Iris pigment epithelial cell (primary cell): ENCODE data around the gene MTMR1.
A peak's percentile ranks its signal among the peaks of the same experiment; 100 is the strongest.

ENCODE experiments used
- DNase-seq: peaks from one replicate; pipeline ENCODE4 v3.0.0-alpha.2; 2011; ENCODE audit warnings: low read depth

Gene MTMR1

GRCh38 chrX:150692831-150693724 is at the start of gene MTMR1:
Gene MTMR1 (plus strand): TSS chrX:150693396. CDS start chrX:150693531, 135 bp downstream.
- no peak for DNase-seq

- no peak for DNase-seq
Measured at GRCh38 chrX:150643958-150644357, 49.2 kb upstream of the MTMR1 start.

- DNase-seq, result no peak
Measured at GRCh38 chrX:150644422-150644821, 48.8 kb upstream of the MTMR1 start.

GRCh38 chrX:150647331-150647730 is 45.9 kb upstream of the MTMR1 start:
- no peak for DNase-seq

GRCh38 chrX:150648296-150648940 is 44.8 kb upstream of the MTMR1 start:
- no peak for DNase-seq

- DNase-seq, result peak; percentile 76
Measured at GRCh38 chrX:150649096-150649870, 43.9 kb upstream of the MTMR1 start.

- DNase-seq, result no peak
Measured at GRCh38 chrX:150651906-150652305, 41.3 kb upstream of the MTMR1 start.

- no peak for DNase-seq
Measured at GRCh38 chrX:150655788-150656187, 37.4 kb upstream of the MTMR1 start.

GRCh38 chrX:150663073-150663472 is 30.1 kb upstream of the MTMR1 start:
- DNase-seq, result no peak

- no peak for DNase-seq
Measured at GRCh38 chrX:150664290-150664689, 28.9 kb upstream of the MTMR1 start.

GRCh38 chrX:150676221-150676620 is 17.0 kb upstream of the MTMR1 start:
- DNase-seq, result no peak

GRCh38 chrX:150680974-150681373 is 12.2 kb upstream of the MTMR1 start:
- peak; percentile 37 for DNase-seq

GRCh38 chrX:150683112-150683511 is 10.1 kb upstream of the MTMR1 start:
- no peak for DNase-seq

- DNase-seq, result peak; percentile 31
Measured at GRCh38 chrX:150683536-150684146, 9.6 kb upstream of the MTMR1 start.

GRCh38 chrX:150688911-150689451 is 4.2 kb upstream of the MTMR1 start:
- DNase-seq, result peak; percentile 96

- DNase-seq, result peak; percentile 95
Measured at GRCh38 chrX:150690126-150690525, 3.1 kb upstream of the MTMR1 start.

- no peak for DNase-seq
Measured at GRCh38 chrX:150692296-150692695, 900 bp upstream of the MTMR1 start.

GRCh38 chrX:150693725-150694574 is 754 bp downstream of the MTMR1 start:
- DNase-seq, result peak; percentile 51

GRCh38 chrX:150694738-150695410 is 1.7 kb downstream of the MTMR1 start:
- DNase-seq, result no peak

GRCh38 chrX:150696331-150696730 is 3.1 kb downstream of the MTMR1 start:
- no peak for DNase-seq
